Right atrium auricular region (tissue), 2 donors: ENCODE data around the gene NDST1. TPM values are rescaled to one million over a fixed set of nuclear protein-coding genes. Genes with fewer than 3 reads are reported as not detected.
A peak's percentile ranks its signal among the peaks of the same experiment; 100 is the strongest.

Experiments
- DNase-seq: peaks from one replicate; pipeline ENCODE4 v3.0.0-alpha.2; 2019; ENCODE audit warnings: low spot score
- H3K27ac ChIP-seq, 2 donors: fragments of 200-600 bp; sonication (generic); 1 replicate in 1 of 2; 2 replicates in 1 of 2; pipeline ENCODE4 v1.5.1; 2016 to 2019
- H3K27me3 ChIP-seq, 2 donors: fragments of 200-600 bp; sonication (generic); one replicate each; pipeline versions ENCODE4 v1.5.1 to v1.6.0; 2017 to 2019
- H3K36me3 ChIP-seq: fragments of 200-600 bp; sonication (generic); one replicate; pipeline ENCODE4 v1.5.1; 2016
- H3K4me1 ChIP-seq, 2 donors: fragments of 200-600 bp; sonication (generic); one replicate each; pipeline versions ENCODE4 v1.5.1 to v1.6.0; 2017 to 2019
- H3K4me3 ChIP-seq, 2 donors: fragments of 200-600 bp; sonication (generic); 1 replicate in 1 of 2; 2 replicates in 1 of 2; pipeline ENCODE4 v1.5.1; 2017 to 2019; ENCODE audit warnings: mild to moderate bottlenecking in 1 of 2, moderate library complexity in 1 of 2
- H3K9me3 ChIP-seq, 2 donors: fragments of 200-600 bp; sonication (generic); one replicate each; pipeline ENCODE4 v1.5.1; 2019
- CTCF ChIP-seq, 2 donors: fragments of 200-600 bp; sonication (generic); IDR thresholded peaks; one replicate each; pipeline ENCODE4 v1.5.1; 2019; ENCODE audit warnings: antibody characterized with exemption in 2 of 2
- total RNA-seq, 2 donors: library from RNA; depleted of rRNA; stranded (reverse); fragments of >200 nt; gene quantifications; one replicate each; pipeline ENCODE4 v1.1.0, GENCODE V29; 2016

Gene NDST1
- total RNA-seq, 2 donors from 2014 or later: 81.4 to 91.8 TPM

- no peak for DNase-seq
- no peaks in the 10 kb centered on the region for H3K27me3 ChIP-seq
Measured at GRCh38 chr5:150604894-150605440, 97.0 kb downstream of the NDST1 start.

DNA sequence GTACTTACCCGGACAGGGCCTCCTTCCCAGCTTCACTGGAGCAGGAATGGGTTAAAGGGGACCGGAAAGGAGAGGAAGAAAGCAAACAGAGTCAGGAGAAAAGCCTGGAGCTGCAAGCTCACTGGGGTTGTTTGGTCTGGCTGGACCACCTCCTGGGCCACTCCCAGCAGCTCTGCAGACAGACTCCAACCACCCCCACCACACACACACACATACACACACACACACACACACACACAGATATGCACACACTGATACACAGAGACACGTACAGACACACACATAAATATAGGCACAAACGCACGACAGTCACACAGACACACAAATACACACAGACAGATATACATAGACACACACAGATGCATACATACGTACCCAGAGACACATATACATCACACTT is 97.6 kb downstream of the NDST1 start:
- peak overlapping the region; percentile 80 to 99 for H3K27ac ChIP-seq
- H3K9me3 ChIP-seq: no peaks in the 10 kb centered on the region
- TF ChIP-seq CTCF (IDR thresholded peaks at IDR 0.05): no peak
- no peaks in the 10 kb centered on the region for H3K36me3 ChIP-seq
- no peak for DNase-seq
- H3K4me3 ChIP-seq: no peak overlapping the region
- H3K27me3 ChIP-seq: no peaks in the 10 kb centered on the region
- peaks cover 0 to 77% of the 10 kb centered on the region in 2 donors for H3K4me1 ChIP-seq

More at GRCh38 chr5:150604894-150605440, 97.0 kb downstream of the NDST1 start:
- no peaks in the 10 kb centered on the region for H3K9me3 ChIP-seq
- H3K36me3 ChIP-seq: no peaks in the 10 kb centered on the region
- H3K4me1 ChIP-seq: peaks cover 0 to 77% of the 10 kb centered on the region in 2 donors
- H3K27ac ChIP-seq: peak overlapping the region; percentile 80 to 99
- H3K4me3 ChIP-seq: no peak overlapping the region
- no peak for TF ChIP-seq CTCF (IDR thresholded peaks at IDR 0.05)

DNA sequence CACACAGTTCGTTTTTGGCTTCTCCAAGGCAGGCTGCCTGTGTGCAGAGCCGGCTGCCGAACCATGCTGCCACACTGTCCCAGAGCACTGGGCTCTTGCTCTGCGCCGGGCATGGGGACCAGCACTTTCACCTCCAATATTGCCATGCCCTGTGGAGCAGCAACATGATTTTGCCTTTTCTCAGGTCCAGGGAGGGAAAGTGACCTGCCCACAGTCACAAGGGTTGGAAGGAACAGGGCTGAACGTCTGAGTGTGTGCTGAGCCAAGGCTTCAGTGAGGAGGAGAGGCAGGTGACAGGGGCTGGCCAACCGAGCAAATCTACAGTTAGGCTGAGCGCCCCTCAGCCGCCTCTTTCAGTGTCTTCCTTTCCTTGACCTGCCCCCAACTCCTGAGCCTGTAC is 98.5 kb downstream of the NDST1 start:
- Histone ChIP-seq H3K27ac (peak overlapping the region; percentile 80 to 99), H3K36me3 (no peaks in the 10 kb centered on the region), H3K9me3 (no peaks in the 10 kb centered on the region), H3K4me1 (peaks cover 0 to 77% of the 10 kb centered on the region in 2 donors), H3K27me3 (no peaks in the 10 kb centered on the region), H3K4me3 (no peak overlapping the region)
- DNase-seq: no peak
- no peak for TF ChIP-seq CTCF (IDR thresholded peaks at IDR 0.05)

GRCh38 chr5:150607105-150607504 is 99.2 kb downstream of the NDST1 start:
- H3K36me3 ChIP-seq: no peaks in the 10 kb centered on the region
- H3K27ac ChIP-seq: peak overlapping the region; percentile 80 to 99
- no peak overlapping the region for H3K4me3 ChIP-seq
- no peaks in the 10 kb centered on the region for H3K9me3 ChIP-seq
- DNase-seq: no peak
- H3K27me3 ChIP-seq: no peaks in the 10 kb centered on the region
- TF ChIP-seq CTCF (IDR thresholded peaks at IDR 0.05): no peak
- H3K4me1 ChIP-seq: peaks cover 0 to 77% of the 10 kb centered on the region in 2 donors

Other genes starting within 250 kb of the NDST1 start
- gene CAMK2A, start 218.4 kb upstream of the NDST1 start, total RNA-seq: 10 to 100 TPM in 1 of 2 donors, 1 to 10 TPM in 1; 4.9 to 18.2 TPM
- under 1 TPM; 0.30 to 0.83 TPM for gene ARSI, start 205.2 kb upstream of the NDST1 start, total RNA-seq
- gene TCOF1, start 150.4 kb upstream of the NDST1 start, total RNA-seq: 10 to 100 TPM; 17.5 to 18.1 TPM
- gene CD74, start 95.2 kb upstream of the NDST1 start, total RNA-seq: 100 to 1,000 TPM; 268 to 424 TPM
- gene RPS14, start 58.4 kb upstream of the NDST1 start, total RNA-seq: 1,000 to 10,000 TPM; 1,334 to 2,461 TPM
- 100 to 1,000 TPM; 369 to 413 TPM for gene SYNPO, start 132.5 kb downstream of the NDST1 start, total RNA-seq
- 1 to 10 TPM; 2.0 to 3.5 TPM for gene MYOZ3, start 153.1 kb downstream of the NDST1 start, total RNA-seq
- 10 to 100 TPM; 26.0 to 29.5 TPM for gene RBM22, start 192.9 kb downstream of the NDST1 start, total RNA-seq